NCI-H1092 treated with DMSO at 0.1 percent for 48 hours (cell line): ENCODE data around the gene TAPT1.
"Not testable (repeated sequence)": the region's sequence is repeated elsewhere in the genome, so short reads cannot be mapped to it uniquely, and the experiment has no call there.

Experiments used
- DNase-seq: peaks from one replicate; lab custom pipeline; 2025; lab: John Stamatoyannopoulos, UW

The TAPT1 gene

GRCh38 chr4:16213121-16213520 is 13.2 kb downstream of the TAPT1 start:
- DNase-seq, result no peak

GRCh38 chr4:16212138-16212782 is 14.0 kb downstream of the TAPT1 start:
- DNase-seq, result no peak

- DNase-seq, result no peak
These were observed 18.9 kb downstream of the TAPT1 start for GRCh38 chr4:16207409-16207808.

- no peak for DNase-seq
These were observed 19.4 kb downstream of the TAPT1 start for GRCh38 chr4:16206848-16207247.

GRCh38 chr4:16206301-16206700 is 20.0 kb downstream of the TAPT1 start:
- DNase-seq, result no peak

- DNase-seq, result peak; percentile 67
These were observed 20.7 kb downstream of the TAPT1 start for GRCh38 chr4:16205298-16206164.

GRCh38 chr4:16204505-16204904 is 21.8 kb downstream of the TAPT1 start:
- DNase-seq, result no peak

GRCh38 chr4:16203083-16203482 is 23.2 kb downstream of the TAPT1 start:
- DNase-seq, result no peak

GRCh38 chr4:16202598-16202997 is 23.7 kb downstream of the TAPT1 start:
- no peak for DNase-seq

- DNase-seq, result peak; percentile 62
These were observed 27.2 kb downstream of the TAPT1 start for GRCh38 chr4:16199093-16199492.

- DNase-seq, result peak; percentile 67
These were observed 28.2 kb downstream of the TAPT1 start for GRCh38 chr4:16197876-16198665.

GRCh38 chr4:16196482-16197393 is 29.5 kb downstream of the TAPT1 start:
- DNase-seq, result peak; percentile 58

- DNase-seq, result no peak
These were observed 31.1 kb downstream of the TAPT1 start for GRCh38 chr4:16195209-16195608.

- DNase-seq, result not testable (repeated sequence)
These were observed 31.5 kb downstream of the TAPT1 start for GRCh38 chr4:16194798-16195197.

- no peak for DNase-seq
These were observed 32.1 kb downstream of the TAPT1 start for GRCh38 chr4:16194214-16194613.

- no peak for DNase-seq
These were observed 33.4 kb downstream of the TAPT1 start for GRCh38 chr4:16192631-16193518.

- peak; percentile 23 for DNase-seq
These were observed 34.2 kb downstream of the TAPT1 start for GRCh38 chr4:16192057-16192456.

GRCh38 chr4:16187455-16187854 is 38.8 kb downstream of the TAPT1 start:
- no peak for DNase-seq

- no peak for DNase-seq
These were observed 39.3 kb downstream of the TAPT1 start for GRCh38 chr4:16186986-16187385.

GRCh38 chr4:16183604-16184003 is 42.7 kb downstream of the TAPT1 start:
- no peak for DNase-seq

- DNase-seq, result no peak
These were observed 49.6 kb downstream of the TAPT1 start for GRCh38 chr4:16176621-16177020.
